H9 (cell line): ENCODE data around the gene HSPA8. TPM values are rescaled to one million over a fixed set of nuclear protein-coding genes. Genes with fewer than 3 reads are reported as not detected.

Source experiments
- DNase-seq: peaks from one replicate; pipeline ENCODE4 v3.0.0-alpha.2; 2017
- H2AFZ ChIP-seq: one replicate; pipeline ENCODE4 v1.6.1; 2013; ENCODE audit warnings: mild to moderate bottlenecking, low read length, control low read depth, moderate library complexity
- H2AK5ac ChIP-seq: 2 replicates; pipeline ENCODE4 v1.6.1; 2013; ENCODE audit warnings: low read length, control low read depth, mixed read lengths; ENCODE audit not compliant: insufficient read length
- H2BK120ac ChIP-seq: one replicate; pipeline ENCODE4 v1.6.1; 2013; ENCODE audit warnings: low read depth, mild to moderate bottlenecking, low read length, control low read depth, inconsistent platforms; ENCODE audit not compliant: poor library complexity, severe bottlenecking
- H2BK12ac ChIP-seq: 2 replicates; pipeline ENCODE4 v1.6.1; 2013; ENCODE audit warnings: low read length, control low read depth, mixed read lengths, low read depth; ENCODE audit not compliant: insufficient read length
- H2BK15ac ChIP-seq: 2 replicates; pipeline ENCODE4 v1.6.1; 2013; ENCODE audit warnings: low read depth, low read length, control low read depth
- H2BK20ac ChIP-seq: one replicate; pipeline ENCODE4 v1.6.1; 2013; ENCODE audit warnings: low read depth, mild to moderate bottlenecking, low read length, control low read depth, inconsistent platforms; ENCODE audit not compliant: poor library complexity, severe bottlenecking
- H2BK5ac ChIP-seq: 2 replicates; pipeline ENCODE4 v1.6.1; 2013; ENCODE audit warnings: low read length, control low read depth, mixed read lengths; ENCODE audit not compliant: insufficient read length
- H3K14ac ChIP-seq: 2 replicates; pipeline ENCODE4 v1.6.1; 2013; ENCODE audit warnings: low read length, control low read depth; ENCODE audit not compliant: insufficient read depth
- H3K18ac ChIP-seq: 2 replicates; pipeline ENCODE4 v1.6.1; 2013; ENCODE audit warnings: low read depth, mild to moderate bottlenecking, mixed read lengths, low read length, control low read depth; ENCODE audit not compliant: insufficient read length
- H3K23ac ChIP-seq: 2 replicates; pipeline ENCODE4 v1.6.1; 2013; ENCODE audit warnings: low read length, control low read depth, mixed read lengths, low read depth; ENCODE audit not compliant: insufficient read length
- H3K23me2 ChIP-seq: 2 replicates; pipeline ENCODE4 v1.6.1; 2013; ENCODE audit warnings: low read depth, mild to moderate bottlenecking, mixed read lengths, low read length, control low read depth; ENCODE audit not compliant: insufficient read length, poor library complexity, severe bottlenecking
- H3K27ac ChIP-seq: 2 replicates; pipeline ENCODE4 v1.5.1; 2013; ENCODE audit warnings: low read length, control low read depth, mixed read lengths, low read depth; ENCODE audit not compliant: insufficient read length
- H3K27me3 ChIP-seq: 2 replicates; pipeline ENCODE4 v1.6.1; 2013; ENCODE audit warnings: low read length, control low read depth, inconsistent platforms; ENCODE audit not compliant: insufficient read depth
- H3K4ac ChIP-seq: 2 replicates; pipeline ENCODE4 v1.6.1; 2013; ENCODE audit warnings: low read depth, mild to moderate bottlenecking, control low read depth, inconsistent platforms, low read length, moderate library complexity
- H3K4me1 ChIP-seq: 2 replicates; pipeline ENCODE4 v1.6.1; 2013; ENCODE audit warnings: low read length, control low read depth, inconsistent platforms; ENCODE audit not compliant: insufficient read depth
- H3K4me2 ChIP-seq: 2 replicates; pipeline ENCODE4 v1.6.1; 2013; ENCODE audit warnings: low read length, control low read depth, mixed read lengths; ENCODE audit not compliant: insufficient read length, insufficient read depth
- H3K56ac ChIP-seq: 2 replicates; pipeline ENCODE4 v1.6.1; 2013; ENCODE audit warnings: low read depth, mild to moderate bottlenecking, mixed read lengths, low read length, control low read depth; ENCODE audit not compliant: insufficient read length
- H3K79me1 ChIP-seq: 2 replicates; pipeline ENCODE4 v1.6.1; 2013; ENCODE audit warnings: low read depth, mild to moderate bottlenecking, moderate library complexity, low read length, control low read depth, inconsistent platforms; ENCODE audit not compliant: insufficient read depth, poor library complexity, severe bottlenecking
- H3K79me2 ChIP-seq: 2 replicates; pipeline ENCODE4 v1.6.1; 2013; ENCODE audit warnings: low read length, control low read depth, inconsistent platforms; ENCODE audit not compliant: insufficient read depth
- H3K9ac ChIP-seq: 2 replicates; pipeline ENCODE4 v1.6.1; 2013; ENCODE audit warnings: low read length, control low read depth, mixed read lengths; ENCODE audit not compliant: insufficient read length; ENCODE audit errors: extremely low read depth
- H3K9me3 ChIP-seq: one replicate; pipeline ENCODE4 v1.6.1; 2013; ENCODE audit warnings: low read depth, low read length, inconsistent platforms; ENCODE audit not compliant: control insufficient read depth
- H3T11ph ChIP-seq: one replicate; pipeline ENCODE4 v1.6.1; 2013; ENCODE audit warnings: mild to moderate bottlenecking, low read length, control low read depth, inconsistent platforms
- H4K20me1 ChIP-seq: one replicate; pipeline ENCODE4 v1.6.1; 2013; ENCODE audit not compliant: control insufficient read depth, insufficient read length, insufficient read depth
- H4K5ac ChIP-seq: 2 replicates; pipeline ENCODE4 v1.6.1; 2013; ENCODE audit warnings: low read depth, mild to moderate bottlenecking, mixed read lengths, low read length, control low read depth; ENCODE audit not compliant: insufficient read length
- H4K8ac ChIP-seq: replicated peaks from 2 replicates; pipeline ENCODE4 v1.6.1; 2013; ENCODE audit warnings: low read length, control low read depth, mixed read lengths, low read depth; ENCODE audit not compliant: insufficient read length
- H4K91ac ChIP-seq: 2 replicates; pipeline ENCODE4 v1.6.1; 2013; ENCODE audit warnings: low read depth, mild to moderate bottlenecking, moderate library complexity, mixed read lengths, low read length, control low read depth; ENCODE audit not compliant: insufficient read length
- H3K27ac Mint-ChIP-seq, 3 experiments: 2 replicates in 2 of 3; 3 replicates in 1 of 3; pipeline ENCODE4 v1.8.0; 2020 to 2021; ENCODE audit warnings: mixed read lengths in 3 of 3, mild to moderate bottlenecking in 1 of 3, moderate library complexity in 1 of 3
- H3K27me3 Mint-ChIP-seq: 2 replicates; pipeline ENCODE4 v1.8.0; 2021; ENCODE audit warnings: low read depth, mild to moderate bottlenecking, moderate library complexity, mixed read lengths
- H3K36me3 Mint-ChIP-seq, 3 experiments: 2 replicates in 2 of 3; 3 replicates in 1 of 3; pipeline ENCODE4 v1.8.0; 2020 to 2021; ENCODE audit warnings: low read depth in 3 of 3, mixed read lengths in 3 of 3; ENCODE audit not compliant: insufficient read depth in 1 of 3
- H3K4me1 Mint-ChIP-seq, 2 experiments: 2 replicates each; pipeline ENCODE4 v1.8.0; 2020; ENCODE audit warnings: mixed read lengths in 2 of 2
- H3K4me3 Mint-ChIP-seq, 2 experiments: 2 replicates in 1 of 2; 3 replicates in 1 of 2; pipeline ENCODE4 v1.8.0; 2020 to 2021; ENCODE audit warnings: mild to moderate bottlenecking in 2 of 2, mixed read lengths in 2 of 2, moderate library complexity in 1 of 2
- H3K9me3 Mint-ChIP-seq, 2 experiments: 2 replicates in 1 of 2; 3 replicates in 1 of 2; pipeline ENCODE4 v1.8.0; 2020; ENCODE audit warnings: mild to moderate bottlenecking in 2 of 2, mixed read lengths in 2 of 2, moderate library complexity in 1 of 2
- CTCF ChIP-seq: fragments of 200-600 bp; sonication (generic); conservative IDR thresholded peaks from 3 replicates; pipeline ENCODE4 v1.8.0; 2021; ENCODE audit warnings: antibody characterized with exemption, mild to moderate bottlenecking
- WGBS: extraction: QIAGEN DNeasy Blood & Tissue Kit; methylation state at CpG from one replicate; pipeline ENCODE4 v1.1.7; 2013; ENCODE audit warnings: missing lambda C conversion rate, low lambda C conversion rate, mixed read lengths; ENCODE audit not compliant: insufficient read length; ENCODE audit errors: extremely low coverage; 5-methylcytosine and 5-hydroxymethylcytosine counted together
- total RNA-seq: library from RNA; stranded (reverse); gene quantifications from 2 replicates; pipeline ENCODE4 v1.2.1, GENCODE V29; 2021

HSPA8 gene
- total RNA-seq, 1 experiment from 2014 or later = 2,160 TPM

- Histone ChIP-seq H3K14ac (no peak overlapping the region), H4K20me1 (no peaks in the 10 kb centered on the region), H3K18ac (no peak overlapping the region), H2BK120ac (no peak overlapping the region), H2BK5ac (no peak overlapping the region), H3K56ac (no peak overlapping the region), H2AFZ (no peak overlapping the region), H4K5ac (no peak overlapping the region), H3T11ph (no peak overlapping the region), H3K27me3 (no peaks in the 10 kb centered on the region), H3K4me1 (no peaks in the 10 kb centered on the region), H3K4me2 (peak overlapping the region; percentile 88), H3K23ac (no peak overlapping the region), H3K27ac (peak overlapping the region; percentile 88), H3K79me1 (no peaks in the 10 kb centered on the region), H4K91ac (no peak overlapping the region), H3K9me3 (no peaks in the 10 kb centered on the region), H3K9ac (peak overlapping the region; percentile 98), H2BK12ac (no peak overlapping the region), H2AK5ac (no peak overlapping the region), H2BK15ac (no peak overlapping the region), H4K8ac (no peak overlapping the region), H3K79me2 (peaks cover 18% of the 10 kb centered on the region; the same call in 1 of the 2 replicates), H3K4ac (no peak overlapping the region), H3K23me2 (peaks cover 15% of the 10 kb centered on the region), H2BK20ac (no peak overlapping the region)
- no peak for DNase-seq
- Mint-ChIP-seq H3K27me3 (peaks cover 3% of the 10 kb centered on the region), H3K27ac (peak overlapping the region; percentile 95 to 100 (median 99); a peak in 5 of 7 replicates), H3K4me1 (peaks cover 22 to 36% of the 10 kb centered on the region in 2 experiments), H3K9me3 (no peaks in the 10 kb centered on the region; a peak in 2 of 5 replicates), H3K4me3 (peak overlapping the region; percentile 97 to 99), H3K36me3 (peaks cover 29% of the 10 kb centered on the region in 3 experiments)
- no peak for TF ChIP-seq CTCF
- WGBS = no CpG with 5 or more reads among the region's 9 CpGs
Measured at GRCh38 chr11:123063826-123064657, 2.1 kb upstream of the HSPA8 start.
